HL-60 (cell line): ENCODE data around the gene PRR20G.

ENCODE experiments used
- DNase-seq, 2 experiments: peaks; one replicate each; pipeline ENCODE4 v3.0.0-alpha.2; 2010 to 2020; ENCODE audit warnings: low read depth in 1 of 2, low spot score in 1 of 2
- H3K27ac ChIP-seq: fragments of 250-450 bp; sonication (Bioruptor Pico); replicated peaks from 2 replicates; pipeline ENCODE4 v1.5.1; 2020; ENCODE audit warnings: mild to moderate bottlenecking, moderate library complexity
- H3K27me3 ChIP-seq: fragments of 250-450 bp; sonication (Bioruptor Pico); 2 replicates; pipeline ENCODE4 v1.5.1; 2021; ENCODE audit warnings: mild to moderate bottlenecking, moderate library complexity; ENCODE audit not compliant: insufficient read depth, poor library complexity, severe bottlenecking
- H3K4me3 ChIP-seq: replicated peaks from 2 replicates; pipeline ENCODE4 v1.5.1; 2011; ENCODE audit warnings: mild to moderate bottlenecking, control low read depth, low read length; ENCODE audit not compliant: insufficient read depth
- CTCF ChIP-seq: IDR thresholded peaks from one replicate; pipeline ENCODE4 v1.5.1; 2011; ENCODE audit warnings: low read length, control low read depth, inconsistent platforms; ENCODE audit not compliant: insufficient read depth
- GABPA ChIP-seq: IDR thresholded peaks from 2 replicates; pipeline ENCODE4 v1.6.1; 2012; ENCODE audit warnings: low read depth
- POLR2AphosphoS5 ChIP-seq: IDR thresholded peaks from 2 replicates; pipeline ENCODE4 v1.6.1; 2012; ENCODE audit warnings: low read depth
- REST ChIP-seq: IDR thresholded peaks from 2 replicates; pipeline ENCODE4 v1.6.1; 2012; ENCODE audit warnings: low read depth; ENCODE audit not compliant: insufficient replicate concordance
- SPI1 ChIP-seq: IDR thresholded peaks from 2 replicates; pipeline ENCODE4 v1.6.1; 2012; ENCODE audit warnings: low read depth, mild to moderate bottlenecking, borderline replicate concordance

PRR20G gene

GRCh38 chr3:127260416-127260815, 27.4 kb downstream of the PRR20G start:
- TF ChIP-seq CTCF = no peak
- no peak for TF ChIP-seq SPI1
- no peak for TF ChIP-seq REST
- TF ChIP-seq GABPA = no peak
- no peak for TF ChIP-seq POLR2AphosphoS5
- H3K4me3 ChIP-seq = no peak overlapping the region
- H3K27me3 ChIP-seq = no peaks in the 10 kb centered on the region
- no peak overlapping the region for H3K27ac ChIP-seq
- DNase-seq = no peak

- Histone ChIP-seq H3K4me3 (no peak overlapping the region), H3K27me3 (no peaks in the 10 kb centered on the region), H3K27ac (no peak overlapping the region)
- no peak for DNase-seq
- TF ChIP-seq REST (no peak), CTCF (no peak), GABPA (no peak), POLR2AphosphoS5 (no peak), SPI1 (no peak)
Observed at GRCh38 chr3:127259882-127260281, 28.0 kb downstream of the PRR20G start.

GRCh38 chr3:127258733-127259132, 29.1 kb downstream of the PRR20G start:
- Histone ChIP-seq H3K27me3 (no peaks in the 10 kb centered on the region), H3K4me3 (no peak overlapping the region), H3K27ac (no peak overlapping the region)
- TF ChIP-seq GABPA (no peak), SPI1 (no peak), REST (no peak), CTCF (no peak)
- DNase-seq = no peak
